DOHH2 (cell line): ENCODE data around the gene GPR78.

ENCODE experiments used
- H3F3A ChIP-seq: fragments of 200-600 bp; sonication (generic), shearing (Covaris generic); 2 replicates; pipeline ENCODE4 v1.6.0; 2016; ENCODE audit warnings: antibody characterized with exemption, mild to moderate bottlenecking; ENCODE audit not compliant: control insufficient read depth, insufficient read depth
- H3K27ac ChIP-seq: fragments of 200-600 bp; sonication (generic); 2 replicates; pipeline ENCODE4 v1.5.1; 2014; ENCODE audit warnings: low read depth, mild to moderate bottlenecking, low read length, moderate library complexity
- H3K27me3 ChIP-seq: fragments of 200-600 bp; sonication (generic); 2 replicates; pipeline ENCODE4 v1.6.1; 2014; ENCODE audit warnings: mild to moderate bottlenecking, low read length, mixed read lengths; ENCODE audit not compliant: control insufficient read depth
- H3K36me3 ChIP-seq: fragments of 200-600 bp; sonication (generic); 2 replicates; pipeline ENCODE4 v1.6.1; 2014; ENCODE audit warnings: mild to moderate bottlenecking, low read length, moderate library complexity, mixed read lengths; ENCODE audit not compliant: control insufficient read depth
- H3K4me1 ChIP-seq: fragments of 200-600 bp; sonication (generic); 2 replicates; pipeline ENCODE4 v1.6.1; 2014; ENCODE audit warnings: mild to moderate bottlenecking, low read length, mixed read lengths; ENCODE audit not compliant: control insufficient read depth
- H3K4me2 ChIP-seq: fragments of 200-600 bp; sonication (generic); 2 replicates; pipeline ENCODE4 v1.6.0; 2014; ENCODE audit warnings: mild to moderate bottlenecking, low read length, moderate library complexity
- H3K4me3 ChIP-seq: fragments of 200-600 bp; sonication (generic); 2 replicates; pipeline ENCODE4 v1.5.1; 2014; ENCODE audit warnings: mild to moderate bottlenecking, low read length, mixed read lengths
- H3K79me2 ChIP-seq: fragments of 200-600 bp; sonication (generic); 2 replicates; pipeline ENCODE4 v1.6.1; 2014; ENCODE audit warnings: mild to moderate bottlenecking, low read length, mixed read lengths; ENCODE audit not compliant: control insufficient read depth
- H3K9me2 ChIP-seq: fragments of 200-600 bp; sonication (generic); replicated peaks from 2 replicates; pipeline ENCODE4 v1.6.1; 2014; ENCODE audit warnings: mild to moderate bottlenecking, low read length, mixed read lengths; ENCODE audit not compliant: control insufficient read depth
- H3K9me3 ChIP-seq: fragments of 200-600 bp; sonication (generic); 2 replicates; pipeline ENCODE4 v1.6.1; 2014; ENCODE audit warnings: antibody characterized with exemption, low read length, mixed read lengths; ENCODE audit not compliant: control insufficient read depth, insufficient read depth
- H4K20me1 ChIP-seq: fragments of 200-600 bp; sonication (generic); 2 replicates; pipeline ENCODE4 v1.6.0; 2014; ENCODE audit warnings: low read depth, mild to moderate bottlenecking, antibody characterized with exemption, low read length, moderate library complexity; ENCODE audit not compliant: control insufficient read depth, insufficient read depth
- EZH2phosphoT487 ChIP-seq: fragments of 200-600 bp; sonication (generic); IDR thresholded peaks from 2 replicates; pipeline ENCODE4 v1.6.1; 2017; ENCODE audit warnings: borderline replicate concordance, mild to moderate bottlenecking, antibody characterized with exemption, low read length, moderate library complexity, mixed read lengths
- TF ChIP-seq, protein P1 (sequence below): fragments of 200-600 bp; sonication (generic); IDR thresholded peaks from one replicate; pipeline ENCODE4 v1.5.1; 2014; ENCODE audit warnings: antibody characterized with exemption, mild to moderate bottlenecking, low read depth, low read length; ENCODE audit not compliant: poor library complexity, severe bottlenecking

The GPR78 gene

DNA sequence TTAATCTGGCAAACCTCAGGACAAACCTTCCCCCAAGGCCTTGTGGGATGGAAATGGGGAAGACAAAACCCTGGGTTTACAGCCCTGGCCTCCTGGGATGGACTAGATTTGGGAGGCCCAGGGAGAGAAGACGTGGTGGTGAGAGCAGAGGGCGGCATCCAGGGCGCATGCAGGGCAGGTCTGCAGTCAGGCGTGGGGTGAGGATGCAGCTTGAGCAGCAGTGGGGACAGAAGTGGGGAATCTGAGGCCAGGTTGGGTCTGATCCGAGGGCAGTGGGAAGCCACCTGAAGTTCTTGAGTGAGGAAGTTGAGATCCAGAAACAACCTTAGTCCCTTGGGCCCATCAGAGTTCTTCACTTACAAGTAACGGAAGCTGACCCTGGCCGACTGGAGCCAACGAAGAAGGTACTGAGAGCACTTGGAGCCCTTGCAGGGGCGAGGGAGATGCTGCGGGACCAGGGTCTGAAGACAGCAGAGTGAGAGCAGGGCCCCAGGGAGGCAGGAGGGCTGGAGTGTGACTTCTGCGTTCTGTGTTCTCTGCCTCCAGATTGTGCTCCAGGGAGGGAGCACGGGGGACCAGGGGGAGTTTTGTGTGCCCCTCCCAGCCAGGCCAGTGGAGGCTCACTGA lies 42.0 kb upstream of the GPR78 start:
- no peaks in the 10 kb centered on the region for H3K36me3 ChIP-seq
- H3K27ac ChIP-seq = no peak overlapping the region
- no peaks in the 10 kb centered on the region for H4K20me1 ChIP-seq
- H3F3A ChIP-seq = no peaks in the 10 kb centered on the region
- H3K4me2 ChIP-seq = no peak overlapping the region
- no peaks in the 10 kb centered on the region for H3K9me2 ChIP-seq
- no peaks in the 10 kb centered on the region for H3K4me1 ChIP-seq
- no peaks in the 10 kb centered on the region for H3K27me3 ChIP-seq
- H3K4me3 ChIP-seq = no peak overlapping the region
- TF ChIP-seq EZH2phosphoT487 = no peak
- TF ChIP-seq, protein P1, sequence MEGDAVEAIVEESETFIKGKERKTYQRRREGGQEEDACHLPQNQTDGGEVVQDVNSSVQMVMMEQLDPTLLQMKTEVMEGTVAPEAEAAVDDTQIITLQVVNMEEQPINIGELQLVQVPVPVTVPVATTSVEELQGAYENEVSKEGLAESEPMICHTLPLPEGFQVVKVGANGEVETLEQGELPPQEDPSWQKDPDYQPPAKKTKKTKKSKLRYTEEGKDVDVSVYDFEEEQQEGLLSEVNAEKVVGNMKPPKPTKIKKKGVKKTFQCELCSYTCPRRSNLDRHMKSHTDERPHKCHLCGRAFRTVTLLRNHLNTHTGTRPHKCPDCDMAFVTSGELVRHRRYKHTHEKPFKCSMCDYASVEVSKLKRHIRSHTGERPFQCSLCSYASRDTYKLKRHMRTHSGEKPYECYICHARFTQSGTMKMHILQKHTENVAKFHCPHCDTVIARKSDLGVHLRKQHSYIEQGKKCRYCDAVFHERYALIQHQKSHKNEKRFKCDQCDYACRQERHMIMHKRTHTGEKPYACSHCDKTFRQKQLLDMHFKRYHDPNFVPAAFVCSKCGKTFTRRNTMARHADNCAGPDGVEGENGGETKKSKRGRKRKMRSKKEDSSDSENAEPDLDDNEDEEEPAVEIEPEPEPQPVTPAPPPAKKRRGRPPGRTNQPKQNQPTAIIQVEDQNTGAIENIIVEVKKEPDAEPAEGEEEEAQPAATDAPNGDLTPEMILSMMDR = no peak
- H3K79me2 ChIP-seq = no peaks in the 10 kb centered on the region
- peaks cover 4% of the 10 kb centered on the region; the same call in 1 of the 2 replicates for H3K9me3 ChIP-seq

DNA sequence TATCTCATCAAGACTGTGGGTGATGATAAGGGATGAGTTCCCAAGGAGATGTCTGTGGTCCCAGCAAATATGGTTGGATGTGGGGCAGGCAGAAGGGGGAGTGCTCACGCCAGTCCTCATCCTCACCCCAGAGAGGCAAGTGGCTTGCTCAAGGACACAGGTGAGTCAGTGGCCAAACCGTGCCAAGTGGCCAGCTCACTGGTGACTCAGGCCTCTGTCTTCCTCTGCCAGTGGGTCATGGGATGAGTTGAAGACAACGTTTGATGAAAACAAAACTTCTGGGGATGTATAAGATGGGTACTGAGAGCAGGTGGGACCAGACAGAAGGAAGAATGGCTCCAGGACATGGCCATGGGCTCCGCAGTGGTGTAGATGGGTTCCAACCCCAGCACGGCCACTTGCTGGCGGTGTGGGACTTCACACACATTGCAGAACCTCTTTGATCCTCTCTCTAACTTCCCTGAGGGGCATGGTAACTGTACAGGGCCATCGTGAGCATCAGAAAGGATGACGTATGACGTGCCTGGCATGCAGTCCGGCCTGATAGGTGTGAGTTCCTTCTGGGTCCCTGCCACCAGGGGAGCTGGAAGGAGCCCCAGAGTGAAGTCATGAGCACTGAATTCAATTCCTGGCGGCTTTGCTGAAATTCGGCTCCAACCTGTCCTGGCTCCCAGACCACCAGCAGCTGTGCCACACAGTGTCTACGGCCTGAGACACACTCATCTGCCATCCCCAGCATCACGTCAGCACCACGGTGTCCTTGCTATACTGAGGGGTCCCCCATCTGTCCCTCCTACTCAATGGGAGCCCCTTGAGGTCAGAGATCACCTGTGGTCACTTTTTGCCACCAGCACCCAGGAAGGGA lies 41.3 kb upstream of the GPR78 start:
- no peaks in the 10 kb centered on the region for H4K20me1 ChIP-seq
- no peak overlapping the region for H3K4me3 ChIP-seq
- TF ChIP-seq, protein P1 = no peak
- no peak for TF ChIP-seq EZH2phosphoT487
- H3K9me3 ChIP-seq = peaks cover 4% of the 10 kb centered on the region; the same call in 1 of the 2 replicates
- no peaks in the 10 kb centered on the region for H3F3A ChIP-seq
- H3K36me3 ChIP-seq = no peaks in the 10 kb centered on the region
- H3K4me2 ChIP-seq = no peak overlapping the region
- no peaks in the 10 kb centered on the region for H3K4me1 ChIP-seq
- H3K79me2 ChIP-seq = no peaks in the 10 kb centered on the region
- H3K27ac ChIP-seq = no peak overlapping the region
- no peaks in the 10 kb centered on the region for H3K9me2 ChIP-seq
- H3K27me3 ChIP-seq = no peaks in the 10 kb centered on the region

DNA sequence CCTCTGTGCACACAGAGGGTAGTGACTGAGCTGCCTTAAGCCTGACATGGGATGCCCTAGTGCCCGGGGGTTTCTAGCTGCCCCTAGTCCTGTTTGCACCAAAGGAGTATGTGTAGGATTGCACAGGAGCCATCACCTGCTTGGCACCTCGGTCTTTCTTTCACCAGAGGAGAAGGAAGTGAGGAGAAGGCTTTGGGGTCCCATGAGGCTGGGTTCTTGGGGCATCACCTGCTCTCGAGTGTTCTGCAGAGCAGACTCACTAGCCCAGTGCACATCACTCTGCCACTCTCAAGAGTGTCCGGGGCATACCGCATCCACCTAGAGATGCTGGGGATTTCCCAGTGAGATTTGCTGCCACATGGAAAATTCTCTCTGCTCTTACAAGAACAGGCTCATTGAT lies 40.5 kb upstream of the GPR78 start:
- Histone ChIP-seq H3K79me2 (no peaks in the 10 kb centered on the region), H3K4me1 (no peaks in the 10 kb centered on the region), H3K36me3 (no peaks in the 10 kb centered on the region), H3K9me2 (no peaks in the 10 kb centered on the region), H3K4me2 (no peak overlapping the region), H3K4me3 (no peak overlapping the region), H3K27me3 (no peaks in the 10 kb centered on the region), H3F3A (no peaks in the 10 kb centered on the region), H4K20me1 (no peaks in the 10 kb centered on the region), H3K9me3 (peaks cover 4% of the 10 kb centered on the region; the same call in 1 of the 2 replicates), H3K27ac (no peak overlapping the region)
- TF ChIP-seq, protein P1 = no peak
- TF ChIP-seq EZH2phosphoT487 = no peak
